IgD-negative memory B cell (primary cell): ENCODE data around the gene C3orf22. TPM values are rescaled to one million over a fixed set of nuclear protein-coding genes. Genes with fewer than 3 reads are reported as not detected.

Source experiments
- H3K27ac Mint-ChIP-seq, 3 donors: one replicate each; pipeline ENCODE4 v1.8.0; 2020 to 2022; ENCODE audit warnings: mild to moderate bottlenecking in 3 of 3, mixed read lengths in 3 of 3, moderate library complexity in 1 of 3
- H3K27me3 Mint-ChIP-seq: one replicate; pipeline ENCODE4 v1.8.0; 2021; ENCODE audit warnings: mixed read lengths
- H3K36me3 Mint-ChIP-seq: one replicate; pipeline ENCODE4 v1.8.0; 2020; ENCODE audit warnings: mild to moderate bottlenecking, mixed read lengths
- H3K4me1 Mint-ChIP-seq, 3 donors: one replicate each; pipeline ENCODE4 v1.8.0; 2020 to 2022; ENCODE audit warnings: mixed read lengths in 3 of 3, mild to moderate bottlenecking in 1 of 3
- H3K4me3 Mint-ChIP-seq, 4 donors: one replicate each; pipeline ENCODE4 v1.8.0; 2020 to 2022; ENCODE audit warnings: mild to moderate bottlenecking in 4 of 4, mixed read lengths in 4 of 4, moderate library complexity in 3 of 4
- H3K9me3 Mint-ChIP-seq, 3 donors: one replicate each; pipeline ENCODE4 v1.8.0; 2020 to 2021; ENCODE audit warnings: mixed read lengths in 3 of 3, mild to moderate bottlenecking in 1 of 3
- polyA plus RNA-seq: library from polyadenylated mRNA; unstranded; fragments of 300-500 nt; fragmentation: Illumina TruSeq; gene quantifications from one replicate; pipeline ENCODE4 v1.2.3, GENCODE V29; 2021

Gene C3orf22
- polyA plus RNA-seq, 1 donor from 2014 or later, result not detected

- no peaks in the 10 kb centered on the region for H3K36me3 Mint-ChIP-seq
- peaks cover 16% of the 10 kb centered on the region for H3K27me3 Mint-ChIP-seq
- no peaks in the 10 kb centered on the region for H3K9me3 Mint-ChIP-seq
- H3K4me1 Mint-ChIP-seq, result no peaks in the 10 kb centered on the region
- H3K4me3 Mint-ChIP-seq, result no peak overlapping the region
- H3K27ac Mint-ChIP-seq, result no peak overlapping the region
Measured at GRCh38 chr3:126551121-126551838, 7.5 kb downstream of the C3orf22 start.

- peaks cover 16% of the 10 kb centered on the region for H3K27me3 Mint-ChIP-seq
- H3K27ac Mint-ChIP-seq, result no peak overlapping the region
- H3K36me3 Mint-ChIP-seq, result no peaks in the 10 kb centered on the region
- no peak overlapping the region for H3K4me3 Mint-ChIP-seq
- H3K4me1 Mint-ChIP-seq, result no peaks in the 10 kb centered on the region
- H3K9me3 Mint-ChIP-seq, result no peaks in the 10 kb centered on the region
Measured at GRCh38 chr3:126550488-126551051, 8.2 kb downstream of the C3orf22 start.

- Mint-ChIP-seq H3K9me3 (no peaks in the 10 kb centered on the region), H3K27ac (no peak overlapping the region), H3K27me3 (peaks cover 16% of the 10 kb centered on the region), H3K4me1 (no peaks in the 10 kb centered on the region), H3K36me3 (no peaks in the 10 kb centered on the region), H3K4me3 (no peak overlapping the region)
Measured at GRCh38 chr3:126549861-126550487, 8.8 kb downstream of the C3orf22 start.

- no peaks in the 10 kb centered on the region for H3K4me1 Mint-ChIP-seq
- H3K9me3 Mint-ChIP-seq, result no peaks in the 10 kb centered on the region
- no peaks in the 10 kb centered on the region for H3K36me3 Mint-ChIP-seq
- H3K27ac Mint-ChIP-seq, result no peak overlapping the region
- peaks cover 16% of the 10 kb centered on the region for H3K27me3 Mint-ChIP-seq
- H3K4me3 Mint-ChIP-seq, result no peak overlapping the region
Measured at GRCh38 chr3:126548556-126549466, 9.9 kb downstream of the C3orf22 start.

DNA sequence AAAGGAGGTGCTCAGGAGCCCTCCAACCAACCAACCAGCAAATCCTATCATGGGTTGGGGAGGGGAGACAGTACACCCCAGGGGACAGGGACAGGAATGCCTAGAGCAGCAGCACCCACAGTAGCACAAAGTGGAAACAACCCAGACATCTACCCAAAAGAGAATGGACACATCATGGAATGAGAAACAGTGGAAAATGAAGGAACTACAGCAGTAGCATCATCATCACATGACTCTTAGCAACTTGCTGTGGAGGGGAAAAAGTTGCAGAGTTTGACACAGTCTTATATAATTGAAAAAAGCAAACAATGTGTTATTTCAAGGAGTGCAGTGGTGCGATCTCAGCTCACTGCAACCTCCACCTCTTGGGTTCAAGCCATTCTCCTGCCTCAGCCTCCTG is 11.0 kb downstream of the C3orf22 start:
- Mint-ChIP-seq H3K4me1 (no peaks in the 10 kb centered on the region), H3K27me3 (peaks cover 16% of the 10 kb centered on the region), H3K36me3 (no peaks in the 10 kb centered on the region), H3K27ac (no peak overlapping the region), H3K9me3 (no peaks in the 10 kb centered on the region), H3K4me3 (no peak overlapping the region)

- no peaks in the 10 kb centered on the region for H3K4me1 Mint-ChIP-seq
- H3K9me3 Mint-ChIP-seq, result no peaks in the 10 kb centered on the region
- no peaks in the 10 kb centered on the region for H3K36me3 Mint-ChIP-seq
- peaks cover 12% of the 10 kb centered on the region for H3K27me3 Mint-ChIP-seq
- H3K27ac Mint-ChIP-seq, result no peak overlapping the region
- H3K4me3 Mint-ChIP-seq, result no peak overlapping the region
Measured at GRCh38 chr3:126546549-126547239, 12.0 kb downstream of the C3orf22 start.

DNA sequence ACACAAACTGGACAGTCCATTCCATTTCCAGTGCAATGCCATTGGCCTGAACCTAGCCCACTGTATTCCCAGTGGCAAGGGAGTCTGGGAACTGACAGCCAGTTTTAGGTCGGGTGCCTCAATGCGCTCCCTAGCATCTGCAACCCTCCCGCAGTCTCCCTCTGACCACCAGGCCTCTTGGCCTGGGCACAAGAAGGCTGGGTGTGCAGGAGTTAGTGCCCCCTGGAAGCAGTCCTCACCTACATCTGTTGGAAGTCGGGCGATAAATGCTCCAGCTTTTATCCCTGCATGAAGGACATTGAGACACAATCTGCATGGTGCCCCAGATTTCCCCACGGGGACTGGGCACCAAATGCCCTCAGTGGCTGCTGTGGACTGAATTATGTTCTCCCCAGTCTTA is 12.7 kb downstream of the C3orf22 start:
- H3K4me1 Mint-ChIP-seq, result no peaks in the 10 kb centered on the region
- peaks cover 10% of the 10 kb centered on the region for H3K27me3 Mint-ChIP-seq
- H3K4me3 Mint-ChIP-seq, result no peak overlapping the region
- H3K9me3 Mint-ChIP-seq, result no peaks in the 10 kb centered on the region
- no peaks in the 10 kb centered on the region for H3K36me3 Mint-ChIP-seq
- H3K27ac Mint-ChIP-seq, result no peak overlapping the region

DNA sequence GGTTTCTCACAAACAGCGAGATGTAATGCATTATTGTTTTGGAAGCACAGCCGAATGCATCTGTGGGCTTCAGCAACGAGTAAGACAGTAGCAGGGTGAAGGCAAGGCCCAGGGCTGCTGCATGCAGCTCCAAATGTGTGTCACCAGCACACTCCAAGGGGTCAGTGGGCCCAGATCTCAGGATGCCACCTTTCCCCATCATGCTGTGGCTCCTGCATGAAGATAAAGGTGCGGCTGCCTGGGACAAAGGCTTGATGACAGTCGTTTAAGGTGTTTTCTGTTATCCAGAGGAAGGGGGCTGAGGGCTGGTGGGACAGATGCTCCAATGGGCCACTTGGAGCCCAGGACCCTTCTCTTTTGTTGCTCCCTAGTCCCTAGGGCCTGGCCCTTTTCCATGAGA is 13.2 kb downstream of the C3orf22 start:
- Mint-ChIP-seq H3K27me3 (peaks cover 11% of the 10 kb centered on the region), H3K36me3 (no peaks in the 10 kb centered on the region), H3K27ac (no peak overlapping the region), H3K9me3 (no peaks in the 10 kb centered on the region), H3K4me3 (no peak overlapping the region), H3K4me1 (no peaks in the 10 kb centered on the region)

GRCh38 chr3:126544596-126545281 is 14.0 kb downstream of the C3orf22 start:
- Mint-ChIP-seq H3K27ac (no peak overlapping the region), H3K9me3 (no peaks in the 10 kb centered on the region), H3K4me1 (no peaks in the 10 kb centered on the region), H3K36me3 (no peaks in the 10 kb centered on the region), H3K4me3 (no peak overlapping the region), H3K27me3 (peaks cover 16% of the 10 kb centered on the region)

DNA sequence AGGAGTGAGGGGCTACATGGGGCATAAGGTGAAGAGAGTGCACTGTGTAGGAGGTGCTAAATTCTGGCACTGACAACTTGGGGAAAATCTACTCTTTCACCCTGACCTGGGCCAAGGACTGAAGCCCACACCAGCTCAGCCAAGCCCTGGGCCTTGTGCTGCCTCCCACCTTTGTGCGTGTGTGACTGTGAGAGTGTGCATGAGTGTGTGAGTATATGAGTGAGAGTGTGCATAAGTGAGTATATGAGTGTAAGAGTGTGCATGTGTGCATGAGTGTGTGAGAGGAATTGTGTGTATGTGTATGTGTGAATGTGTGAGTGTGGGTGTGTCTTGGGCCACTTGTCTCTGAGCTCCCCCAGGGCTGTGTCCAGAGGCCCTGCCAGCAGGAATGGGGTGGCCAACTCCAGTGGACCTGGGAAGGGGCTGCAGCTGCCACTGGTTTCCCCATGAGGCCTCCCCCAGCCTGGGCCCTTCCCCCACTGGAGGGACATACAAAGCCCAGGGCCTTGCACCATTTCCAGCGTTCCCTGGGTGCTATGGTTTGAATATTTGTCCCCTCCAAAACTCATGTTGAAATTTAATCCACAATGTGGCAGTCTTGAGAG is 15.2 kb downstream of the C3orf22 start:
- H3K36me3 Mint-ChIP-seq, result no peaks in the 10 kb centered on the region
- no peak overlapping the region for H3K4me3 Mint-ChIP-seq
- no peak overlapping the region for H3K27ac Mint-ChIP-seq
- H3K4me1 Mint-ChIP-seq, result no peaks in the 10 kb centered on the region
- peaks cover 13% of the 10 kb centered on the region for H3K27me3 Mint-ChIP-seq
- H3K9me3 Mint-ChIP-seq, result no peaks in the 10 kb centered on the region

DNA sequence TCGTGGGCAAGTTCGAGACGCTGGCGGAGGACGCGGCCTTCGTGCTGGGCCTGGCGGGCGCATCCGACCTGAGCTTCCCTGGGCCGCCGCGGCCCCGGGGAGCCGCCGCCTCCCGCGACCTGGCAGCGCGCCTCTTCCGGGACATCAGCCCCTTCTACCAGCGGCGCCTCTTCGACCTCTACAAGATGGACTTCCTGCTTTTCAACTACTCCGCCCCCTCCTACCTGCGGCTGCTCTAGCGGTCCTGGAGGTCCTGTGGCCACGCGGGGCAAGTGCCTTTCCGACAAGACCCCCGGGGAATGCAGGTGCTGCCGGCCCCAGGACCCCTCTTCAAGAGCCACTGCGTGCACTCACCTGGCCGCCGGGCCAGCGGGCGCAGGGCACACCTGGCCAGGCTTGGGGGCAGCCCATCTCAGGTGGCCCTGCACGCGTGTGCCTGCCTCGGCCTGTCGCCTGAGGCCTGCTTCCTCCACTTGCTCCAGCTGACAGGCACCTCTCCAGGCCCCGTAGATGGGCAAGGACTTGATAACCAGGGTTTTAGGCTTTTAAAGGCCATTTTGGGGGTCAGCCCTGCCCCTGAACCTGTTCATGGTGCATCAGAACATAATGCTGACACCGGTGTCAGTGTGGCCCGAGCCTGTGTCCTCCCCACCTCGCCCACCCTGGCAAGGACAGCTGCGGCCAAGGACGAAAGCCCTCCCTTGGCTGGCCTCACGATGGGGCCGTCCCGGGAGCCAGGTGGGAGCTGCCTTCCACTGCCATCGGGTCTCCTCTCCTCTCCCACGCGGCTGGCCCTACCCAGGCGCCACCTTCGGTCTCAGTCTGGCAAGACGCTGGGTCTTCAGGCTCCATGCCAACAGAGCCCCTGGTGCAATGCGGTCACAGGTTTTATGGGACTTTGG is 16.1 kb downstream of the C3orf22 start:
- Mint-ChIP-seq H3K27me3 (peaks cover 16% of the 10 kb centered on the region), H3K4me1 (no peaks in the 10 kb centered on the region), H3K9me3 (no peaks in the 10 kb centered on the region), H3K27ac (no peak overlapping the region), H3K4me3 (no peak overlapping the region), H3K36me3 (no peaks in the 10 kb centered on the region)

DNA sequence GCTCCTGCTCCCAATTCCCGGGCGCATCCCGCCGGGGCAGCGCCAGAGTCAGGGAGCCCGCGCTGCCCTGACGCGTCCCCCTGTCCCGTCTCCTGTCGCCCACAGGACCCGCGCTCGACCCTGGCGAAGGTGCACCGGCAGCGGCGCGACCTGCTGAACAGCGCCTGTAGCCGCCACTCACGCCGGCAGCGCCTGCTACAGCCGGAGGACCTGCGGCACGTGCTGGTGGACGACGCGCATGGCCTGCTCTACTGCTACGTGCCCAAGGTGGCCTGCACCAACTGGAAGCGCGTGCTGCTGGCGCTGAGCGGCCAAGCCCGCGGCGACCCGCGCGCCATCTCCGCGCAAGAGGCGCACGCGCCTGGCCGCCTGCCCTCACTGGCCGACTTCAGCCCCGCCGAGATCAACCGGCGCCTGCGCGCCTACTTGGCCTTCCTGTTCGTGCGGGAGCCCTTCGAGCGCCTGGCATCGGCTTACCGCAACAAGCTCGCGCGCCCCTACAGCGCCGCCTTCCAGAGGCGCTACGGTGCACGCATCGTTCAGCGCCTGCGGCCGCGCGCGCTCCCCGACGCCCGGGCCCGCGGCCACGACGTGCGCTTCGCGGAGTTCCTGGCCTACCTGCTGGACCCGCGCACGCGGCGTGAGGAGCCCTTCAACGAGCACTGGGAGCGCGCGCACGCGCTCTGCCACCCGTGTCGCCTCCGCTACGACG is 16.9 kb downstream of the C3orf22 start:
- Mint-ChIP-seq H3K4me1 (no peaks in the 10 kb centered on the region), H3K27ac (no peak overlapping the region), H3K27me3 (peaks cover 11% of the 10 kb centered on the region), H3K4me3 (no peak overlapping the region), H3K9me3 (no peaks in the 10 kb centered on the region), H3K36me3 (no peaks in the 10 kb centered on the region)
